Measurements from ENCODE around the gene DDIT4. TPM values are rescaled to one million over a fixed set of nuclear protein-coding genes. Genes with fewer than 3 reads are reported as not detected.

Gene DDIT4
- total RNA-seq, 1 donor from 2014 or later = 290 TPM

Other genes starting within 250 kb of the DDIT4 start
- gene SPOCK2, start 185.4 kb upstream of the DDIT4 start, total RNA-seq = 0.54 and 0.73 TPM in 2 replicates
- gene ANAPC16, start 57.9 kb upstream of the DDIT4 start, total RNA-seq = 61.7 and 70.3 TPM in 2 replicates
- gene ASCC1, start 57.6 kb upstream of the DDIT4 start, total RNA-seq = 39.1 and 40.6 TPM in 2 replicates
- 42.4 and 43.0 TPM in 2 replicates for gene DNAJB12, start 81.0 kb downstream of the DDIT4 start, total RNA-seq

Measured in osteocyte (in vitro differentiated cells).